K562 treated with DMSO at 1 percent for 12 hours (cell line): ENCODE measurements around the gene SPIRE2. TPM values are rescaled to one million over a fixed set of nuclear protein-coding genes. Genes with fewer than 3 reads are reported as not detected.

ENCODE experiments used
- total RNA-seq: library from RNA; unstranded; fragments of 300-600 nt; gene quantifications from 2 replicates; pipeline ENCODE4 v1.2.3, GENCODE V29; 2022; ENCODE audit not compliant: insufficient read depth

Gene SPIRE2
- total RNA-seq, result 7.4 and 11.7 TPM in 2 replicates

GRCh38 chr16:89828199-89828869 is at the start of gene SPIRE2:
SPIRE2 (plus strand) TSS chr16:89828475; CDS start chr16:89828551, 76 bp downstream.

GRCh38 chr16:89873109-89873971 is 45.1 kb downstream of the SPIRE2 start, which contains the start of gene TCF25:
TCF25 (plus strand) TSS chr16:89873592; CDS start chr16:89873668, 76 bp downstream.

GRCh38 chr16:89918453-89919347 is 90.4 kb downstream of the SPIRE2 start, which contains the start of gene MC1R:
MC1R (plus strand) TSS chr16:89918862; CDS start chr16:89919259, 397 bp downstream.

Other genes starting within 250 kb of the SPIRE2 start
- not detected in 2 replicates for gene DPEP1, start 214.8 kb upstream of the SPIRE2 start, total RNA-seq
- 68.6 and 80.1 TPM in 2 replicates for gene CHMP1A, start 170.8 kb upstream of the SPIRE2 start, total RNA-seq
- 6.8 and 13.6 TPM in 2 replicates for gene SPATA33, start 170.6 kb upstream of the SPIRE2 start, total RNA-seq
- gene CDK10, start 141.8 kb upstream of the SPIRE2 start, total RNA-seq, result 26.6 and 30.6 TPM in 2 replicates
- gene SPATA2L, start 126.8 kb upstream of the SPIRE2 start, total RNA-seq, result 14.1 and 23.0 TPM in 2 replicates
- gene VPS9D1, start 107.6 kb upstream of the SPIRE2 start, total RNA-seq, result 11.6 and 16.6 TPM in 2 replicates
- gene ZNF276, start 106.9 kb upstream of the SPIRE2 start, total RNA-seq, result 10.0 and 23.6 TPM in 2 replicates
- 32.5 and 48.1 TPM in 2 replicates for gene FANCA, start 11.8 kb upstream of the SPIRE2 start, total RNA-seq
- 93.5 and 123 TPM in 2 replicates for gene TCF25, start 45.1 kb downstream of the SPIRE2 start, total RNA-seq
- gene MC1R, start 90.4 kb downstream of the SPIRE2 start, total RNA-seq, result 4.5 and 10.8 TPM in 2 replicates
- 16.8 and 20.2 TPM in 2 replicates for gene TUBB3, start 94.9 kb downstream of the SPIRE2 start, total RNA-seq
- gene DEF8, start 120.3 kb downstream of the SPIRE2 start, total RNA-seq, result 53.0 and 82.8 TPM in 2 replicates
- 5.0 and 13.4 TPM in 2 replicates for gene DBNDD1, start 191.0 kb downstream of the SPIRE2 start, total RNA-seq
- gene PRDM7, start 248.9 kb downstream of the SPIRE2 start, total RNA-seq, result not detected in 2 replicates